GM18498 (cell line): Measurements from ENCODE around the gene PLA2G10.
"Not testable (repeated sequence)": the region's sequence is repeated elsewhere in the genome, so short reads cannot be mapped to it uniquely, and the experiment has no call there.

Source experiments
- ATAC-seq: cut with Tn5 transposase; IDR thresholded peaks from one replicate; pipeline ENCODE4 v1.9.1; 2021; ENCODE audit warnings: mild to moderate bottlenecking, moderate library complexity; ENCODE audit not compliant: unreplicated experiment

The PLA2G10 gene

DNA sequence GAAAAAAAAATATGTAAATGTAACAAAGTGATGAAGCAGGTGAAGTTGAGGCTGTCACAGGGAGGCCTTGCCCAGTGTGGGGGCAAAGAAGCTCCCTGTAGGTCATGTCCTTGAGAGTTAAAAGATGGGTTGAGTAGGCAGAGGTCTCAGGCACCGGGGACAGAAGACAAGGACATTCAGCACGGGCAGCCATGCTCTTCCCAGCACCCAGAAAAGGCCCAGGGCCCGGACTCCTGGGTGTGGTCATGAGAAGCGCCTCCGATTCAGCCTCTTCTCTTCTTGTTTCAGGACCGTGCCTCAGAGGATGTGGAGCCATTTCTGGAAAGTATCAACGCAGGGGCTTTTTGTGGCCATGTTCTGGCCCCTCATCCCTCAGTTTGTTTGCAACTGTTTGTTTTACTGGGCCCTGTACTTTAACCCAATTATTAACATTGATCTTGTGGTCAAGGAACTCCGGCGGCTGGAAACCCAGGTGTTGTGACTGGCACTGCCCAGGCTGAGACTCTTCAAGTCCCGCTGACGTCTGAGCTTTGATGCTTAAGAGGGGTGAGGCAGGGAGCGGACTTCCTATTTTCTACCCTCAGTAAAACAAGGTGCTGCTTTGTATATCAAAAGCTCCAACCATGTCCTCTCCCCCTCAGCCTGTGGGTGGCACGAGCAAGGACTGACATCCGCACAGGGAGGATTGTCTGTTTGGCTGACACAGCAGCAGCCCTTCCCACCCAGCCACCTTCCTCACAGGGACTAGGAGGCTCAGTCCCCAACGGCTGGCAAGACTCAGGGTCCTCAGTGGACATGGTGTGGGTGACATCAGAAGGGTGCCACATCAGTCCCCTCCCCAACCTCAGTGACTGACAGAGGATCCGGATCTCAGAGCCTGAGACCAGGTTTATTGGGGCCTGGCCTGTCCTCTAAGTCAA, 26.5 kb downstream of the PLA2G10 start:
- no peak for ATAC-seq

DNA sequence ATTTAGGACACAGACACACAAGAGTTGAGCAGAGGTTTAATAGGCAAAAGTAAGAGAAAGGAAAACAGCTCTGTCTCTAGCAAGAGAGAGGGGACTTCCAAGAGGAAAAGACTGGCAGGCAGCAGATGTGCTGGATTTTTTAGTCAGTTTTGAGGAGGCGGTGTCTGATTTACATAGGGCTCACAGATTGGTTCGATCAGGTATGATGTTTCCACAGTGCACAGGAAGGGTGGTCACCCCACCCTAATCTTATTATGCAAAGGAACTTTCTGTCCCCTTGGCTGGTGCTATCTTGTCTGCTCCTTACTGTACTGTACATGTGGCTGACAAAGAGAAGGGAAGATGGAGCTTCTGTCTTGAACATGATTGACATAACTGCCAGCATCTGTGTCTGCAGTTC, 36.0 kb downstream of the PLA2G10 start:
- ATAC-seq, result peak; percentile 76

DNA sequence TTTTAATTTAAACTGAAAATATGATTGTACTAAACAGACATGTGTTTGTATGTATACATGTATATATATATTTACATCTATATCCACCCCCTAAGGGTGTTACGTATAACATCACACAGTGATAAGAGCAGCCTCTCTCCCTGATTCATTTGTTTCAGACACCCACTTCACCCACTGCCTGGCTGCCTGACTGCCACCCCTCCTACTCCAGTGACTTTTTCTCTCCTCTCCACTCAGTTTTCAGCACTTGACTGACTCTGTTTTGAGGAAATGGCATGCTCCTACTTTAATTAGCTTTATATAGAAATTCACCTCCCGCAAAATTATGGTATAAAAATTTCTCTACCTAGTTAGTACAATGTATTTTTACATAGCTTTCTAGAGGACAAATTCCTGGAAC, 41.4 kb downstream of the PLA2G10 start:
- ATAC-seq, result no peak

DNA sequence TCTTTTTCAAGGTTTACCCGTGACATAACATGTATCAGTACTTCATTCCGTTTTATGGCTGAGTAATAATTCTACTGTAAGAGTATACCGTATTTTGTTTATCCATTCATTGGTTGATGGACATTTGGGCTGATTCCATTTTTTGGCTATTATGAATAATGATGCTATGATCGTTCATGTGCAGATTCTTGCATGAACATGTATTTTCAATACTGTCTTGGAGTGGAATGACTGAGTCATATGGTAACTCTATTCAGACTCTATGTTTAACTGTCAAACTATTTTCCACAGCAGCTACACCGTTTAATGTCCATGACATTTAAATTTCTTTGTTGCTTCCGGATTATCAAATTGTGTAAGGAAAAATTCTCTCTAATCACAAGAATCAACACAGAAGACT, 43.5 kb downstream of the PLA2G10 start:
- ATAC-seq, result no peak

DNA sequence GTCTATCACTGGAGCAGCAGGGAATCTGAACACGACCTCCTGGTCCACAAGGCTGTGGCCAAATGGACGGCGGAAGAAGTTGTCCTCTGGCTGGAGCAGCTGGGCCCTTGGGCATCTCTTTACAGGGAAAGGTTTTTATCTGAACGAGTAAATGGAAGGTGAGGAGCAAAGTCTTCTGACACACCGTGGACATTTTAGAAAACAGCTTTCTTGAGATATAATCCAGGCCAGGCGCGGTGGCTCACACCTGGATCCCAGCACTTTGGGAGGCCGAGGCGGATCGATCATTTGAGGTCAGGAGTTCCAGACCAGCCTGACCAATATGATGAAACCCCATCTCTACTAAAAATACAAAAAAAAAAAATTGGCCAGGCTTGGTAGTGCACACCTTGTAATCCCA, 44.3 kb downstream of the PLA2G10 start:
- no peak for ATAC-seq

DNA sequence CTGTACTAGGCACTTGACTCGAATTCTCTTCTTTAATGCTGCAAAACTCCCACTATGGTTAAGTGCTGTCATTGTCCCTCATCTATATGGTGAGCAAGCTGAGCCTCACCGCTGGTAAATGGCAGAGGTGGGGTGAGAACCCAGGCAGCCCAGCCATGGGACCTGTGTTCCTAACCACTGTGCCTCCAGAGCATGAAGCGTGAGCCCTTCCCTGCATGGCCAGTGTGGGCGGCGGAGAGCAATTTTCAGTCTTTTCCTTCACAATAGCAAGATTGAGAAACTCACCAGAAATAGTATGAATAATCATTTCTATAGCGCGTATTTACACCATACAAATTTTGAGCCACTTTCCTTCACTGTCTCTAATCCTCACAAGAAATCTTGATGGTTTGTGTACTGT, 52.2 kb downstream of the PLA2G10 start:
- ATAC-seq, result no peak

DNA sequence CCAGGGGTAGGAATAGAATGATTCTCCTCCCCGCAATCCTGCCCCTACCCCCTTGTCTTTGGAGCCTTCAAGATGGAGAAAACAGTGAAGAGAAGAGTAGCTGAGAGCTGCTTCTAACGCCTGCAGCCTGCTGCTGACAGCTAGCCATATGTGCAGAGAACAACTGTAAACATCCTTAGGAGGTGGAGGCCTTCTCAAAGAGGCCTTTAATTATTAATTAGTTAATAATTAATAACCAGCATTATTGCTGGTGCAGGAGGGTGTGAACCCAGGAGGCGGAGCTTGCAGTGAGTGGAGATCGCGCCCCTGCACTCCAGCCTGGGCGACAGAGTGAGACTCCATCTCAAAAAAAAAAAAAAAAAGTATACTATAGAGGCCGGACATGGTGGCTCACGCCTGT, 52.9 kb downstream of the PLA2G10 start:
- ATAC-seq, result no peak

DNA sequence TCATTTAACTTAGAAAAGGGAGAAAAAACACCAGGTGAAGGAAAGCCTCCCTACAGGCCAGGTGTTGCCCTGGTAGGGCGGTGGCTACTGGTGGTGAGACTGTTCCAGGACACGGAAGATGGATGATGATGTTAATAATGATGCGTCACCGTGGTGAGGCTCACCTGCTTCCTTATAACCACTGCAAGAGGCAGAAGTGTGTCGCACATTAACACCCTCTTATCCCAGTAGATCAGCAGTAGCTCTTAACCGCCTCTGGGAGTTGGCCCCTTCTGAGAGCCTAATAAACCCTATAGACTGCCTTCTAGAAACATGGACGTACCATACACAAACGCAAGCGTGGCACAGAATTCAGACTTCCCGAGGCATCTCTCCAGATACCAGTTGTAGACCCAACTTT, 53.6 kb downstream of the PLA2G10 start:
- no peak for ATAC-seq

DNA sequence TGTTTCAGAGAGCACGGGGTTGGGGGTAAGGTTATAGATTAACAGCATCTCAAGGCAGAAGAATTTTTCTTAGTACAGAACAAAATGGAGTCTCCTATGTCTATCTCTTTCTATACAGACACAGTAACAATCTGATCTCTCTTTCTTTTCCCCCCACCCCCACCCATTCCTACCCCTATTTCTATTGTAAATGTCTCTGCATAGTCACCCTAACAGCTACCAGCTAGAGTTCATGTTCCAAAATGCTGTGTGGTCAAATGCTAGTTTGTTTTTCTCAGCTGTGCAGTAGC, 57.2 kb downstream of the PLA2G10 start:
- not testable (repeated sequence) for ATAC-seq

DNA sequence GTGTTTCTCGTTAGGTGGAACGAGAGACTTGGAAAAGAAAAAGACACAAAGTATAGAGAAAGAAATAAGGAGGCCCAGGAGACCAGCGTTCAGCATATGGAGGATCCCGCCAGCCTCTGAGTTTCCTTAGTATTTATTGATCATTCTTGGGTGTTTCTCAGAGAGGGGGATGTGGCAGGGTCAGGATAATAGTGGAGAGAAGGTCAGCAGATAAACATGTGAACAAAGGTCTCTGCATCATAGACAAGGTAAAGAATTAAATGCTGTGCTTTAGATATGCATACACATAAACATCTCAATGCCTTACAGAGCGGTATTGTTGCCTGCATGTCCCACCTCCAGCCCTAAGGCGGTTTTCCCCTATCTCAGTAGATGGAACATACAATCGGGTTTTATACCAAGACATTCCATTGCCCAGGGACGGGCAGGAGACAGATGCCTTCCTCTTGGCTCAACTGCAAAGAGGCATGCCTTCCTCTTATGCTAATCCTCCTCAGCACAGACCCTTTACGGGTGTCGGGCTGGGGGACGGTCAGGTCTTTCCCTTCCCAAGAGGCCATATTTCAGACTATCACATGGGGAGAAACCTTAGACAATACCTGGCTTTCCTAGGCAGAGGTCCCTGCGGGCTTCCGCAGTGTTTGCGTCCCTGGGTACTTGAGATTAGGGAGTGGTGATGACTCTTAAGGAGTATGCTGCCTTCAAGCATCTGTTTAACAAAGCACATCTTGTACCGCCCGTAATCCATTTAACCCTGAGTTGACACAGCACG, 57.7 kb downstream of the PLA2G10 start:
- not testable (repeated sequence) for ATAC-seq

DNA sequence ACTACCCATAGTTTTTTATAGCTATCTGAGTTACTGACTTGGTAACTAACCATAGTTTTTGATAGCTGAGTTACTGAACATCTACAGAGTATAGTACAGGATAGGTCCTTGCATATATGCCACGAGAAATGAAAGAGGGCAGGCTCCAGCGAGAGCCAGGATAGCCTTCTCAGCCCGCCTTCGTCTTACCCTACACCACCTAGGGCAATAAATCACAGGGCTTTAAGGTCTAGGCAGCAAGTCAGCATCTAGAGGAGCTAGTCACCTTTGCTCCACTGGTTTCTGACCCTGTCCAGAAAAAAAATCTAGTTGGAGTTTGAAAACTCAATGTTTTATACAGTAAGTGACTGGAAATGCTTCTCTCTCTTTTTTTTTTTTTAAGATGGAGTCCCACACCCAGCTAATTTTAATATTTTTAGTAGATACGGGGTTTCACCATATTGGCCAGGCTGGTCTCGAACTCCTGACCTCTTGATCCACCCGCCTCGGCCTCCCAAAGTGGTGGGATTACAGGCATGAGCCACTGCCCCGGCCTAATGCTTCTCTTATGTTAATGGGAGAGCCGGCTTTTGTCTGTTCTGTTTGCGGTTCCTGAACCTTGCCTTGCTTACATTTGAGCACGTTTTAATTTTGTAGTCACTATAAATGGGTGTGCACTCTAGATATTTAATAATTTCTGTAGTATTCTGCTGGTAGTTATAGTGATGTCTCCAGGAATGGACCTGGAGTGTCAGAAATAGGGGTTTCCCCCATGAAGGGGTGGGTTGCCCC, 58.5 kb downstream of the PLA2G10 start:
- no peak for ATAC-seq

DNA sequence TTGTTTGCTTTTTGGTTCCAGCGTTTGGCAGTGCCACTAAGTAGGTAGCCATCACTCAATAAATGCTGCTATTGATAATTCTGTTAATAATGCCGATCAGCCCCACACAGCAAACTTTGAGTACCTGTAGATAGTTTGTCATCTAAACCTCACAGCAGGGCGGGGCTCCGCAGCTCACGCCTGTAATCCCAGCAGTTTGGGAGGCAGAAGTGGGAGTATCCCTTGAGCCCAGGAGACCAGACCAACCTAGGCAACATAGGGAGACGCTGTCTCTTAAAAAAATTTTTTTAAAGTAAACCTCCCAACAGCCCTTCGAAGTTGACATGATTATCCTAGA, 59.8 kb downstream of the PLA2G10 start:
- ATAC-seq, result no peak

DNA sequence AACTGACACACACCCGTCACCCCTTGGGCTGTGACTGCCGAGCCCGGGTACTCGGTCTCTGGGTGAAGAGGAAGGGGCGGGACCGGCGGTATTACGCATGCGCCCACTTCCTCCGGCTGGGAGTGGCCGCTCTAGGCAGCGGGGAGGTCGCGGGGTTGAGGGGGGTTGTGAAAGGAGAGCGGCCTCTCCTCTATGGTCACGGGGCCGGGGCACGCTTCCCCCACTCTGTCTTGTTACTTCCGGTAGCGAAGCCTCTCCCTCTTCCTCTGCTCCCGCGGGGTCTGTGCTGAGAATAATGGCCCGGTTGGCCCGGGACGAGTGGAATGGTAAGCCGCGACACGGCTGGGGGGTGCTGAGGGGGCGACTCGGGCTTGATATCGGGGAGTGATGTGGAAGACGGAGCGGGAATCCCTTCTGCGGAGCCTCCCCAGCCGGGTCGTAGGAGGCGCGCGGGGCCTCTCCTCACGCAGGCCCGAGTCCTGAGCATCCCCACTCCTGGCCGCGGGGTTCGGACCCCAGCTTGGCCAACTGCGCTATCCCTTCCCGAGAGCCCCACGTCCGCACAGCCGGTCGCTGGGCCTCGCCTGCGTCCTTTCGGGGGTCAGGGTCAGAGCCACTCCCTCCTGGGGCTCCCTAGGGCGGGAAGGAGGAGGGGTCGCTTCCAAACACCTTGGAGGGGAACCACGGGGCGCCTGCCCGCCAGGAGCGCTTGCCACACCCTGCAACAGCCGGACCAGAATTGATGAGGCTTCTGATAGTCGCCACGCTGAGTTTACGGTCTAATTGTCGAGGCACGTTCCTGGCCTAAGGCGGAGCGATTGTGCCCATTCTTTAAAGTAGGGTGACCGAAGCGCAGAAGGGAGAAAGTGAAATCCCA, 61.2 kb downstream of the PLA2G10 start, which contains the start of gene BFAR:
Gene BFAR (plus strand): TSS at position 259 of the 877 bp plus-strand sequence. CDS start 11,396 bp downstream, outside the sequence.
- ATAC-seq, result peak; percentile 80

DNA sequence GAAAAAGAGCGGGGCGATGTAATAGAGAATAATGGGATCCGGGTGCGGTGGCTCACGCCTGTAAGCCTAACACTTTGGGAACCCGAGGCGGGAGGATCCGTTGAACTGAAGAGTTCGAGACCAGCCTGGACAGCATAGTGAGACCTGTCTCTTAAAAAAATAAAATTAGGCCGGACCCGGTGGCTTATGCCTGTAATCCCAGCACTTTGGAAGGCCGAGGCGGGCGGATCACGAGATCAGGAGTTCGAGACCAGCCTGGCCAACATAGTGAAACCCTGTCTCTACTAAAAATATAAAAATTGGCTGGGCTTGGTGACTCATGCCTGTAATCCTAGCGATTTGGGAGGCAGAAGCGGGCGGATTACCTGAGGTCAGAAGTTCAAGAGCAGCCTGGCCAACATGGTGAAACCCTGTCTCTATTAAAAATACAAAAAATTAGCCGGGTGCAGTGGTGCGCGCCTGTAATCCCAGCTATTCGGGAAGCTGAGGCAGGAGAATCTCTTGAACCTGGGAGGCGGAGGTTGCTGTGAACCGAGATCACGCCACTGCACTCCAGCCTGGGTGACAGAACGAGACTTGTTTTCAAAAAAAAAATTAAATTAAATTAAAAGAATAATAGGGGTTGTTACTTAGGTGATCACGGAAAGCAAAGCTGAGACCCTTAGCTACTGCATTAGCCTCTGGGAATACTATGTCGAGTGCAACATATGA, 63.3 kb downstream of the PLA2G10 start:
- ATAC-seq, result not testable (repeated sequence)

DNA sequence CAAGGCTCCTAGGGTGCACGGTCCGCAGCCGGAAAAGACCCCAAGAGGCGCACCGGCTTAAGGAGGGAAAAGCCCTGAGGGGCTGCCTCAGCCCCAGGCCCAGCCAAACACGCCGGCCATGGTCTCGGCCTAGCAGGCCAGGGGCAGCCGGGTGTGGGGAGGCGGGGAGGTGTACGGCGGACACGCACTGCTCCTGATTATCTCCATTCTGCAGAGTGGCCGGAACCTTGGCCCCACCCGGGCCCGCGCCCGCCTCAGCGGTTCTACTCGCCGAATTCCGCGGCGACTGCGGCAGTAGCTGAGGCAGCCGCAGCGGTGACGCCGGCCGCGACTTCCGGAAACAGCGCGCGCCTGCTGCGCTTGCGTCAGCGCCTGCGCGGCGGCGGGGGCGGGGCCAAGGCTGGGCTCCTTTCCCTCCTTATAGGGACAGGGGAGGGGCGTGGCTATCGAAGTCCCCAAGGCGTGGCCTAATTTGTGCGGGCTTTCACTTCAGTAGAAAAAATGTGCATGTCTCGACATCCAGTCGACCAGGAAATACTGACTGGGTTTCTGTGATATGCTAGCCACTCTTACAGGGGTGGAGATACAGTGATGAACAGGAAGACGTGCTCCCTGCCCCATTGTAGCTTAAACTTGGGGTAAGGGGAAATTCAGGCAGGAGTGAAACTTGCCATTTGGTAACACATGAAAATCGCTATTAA, 64.0 kb downstream of the PLA2G10 start, which contains the start of gene PARN:
Gene PARN (minus strand): TSS at position 342 of the 701 bp plus-strand sequence. CDS start 135 bp downstream, at position 207.
- ATAC-seq, result peak; percentile 56

DNA sequence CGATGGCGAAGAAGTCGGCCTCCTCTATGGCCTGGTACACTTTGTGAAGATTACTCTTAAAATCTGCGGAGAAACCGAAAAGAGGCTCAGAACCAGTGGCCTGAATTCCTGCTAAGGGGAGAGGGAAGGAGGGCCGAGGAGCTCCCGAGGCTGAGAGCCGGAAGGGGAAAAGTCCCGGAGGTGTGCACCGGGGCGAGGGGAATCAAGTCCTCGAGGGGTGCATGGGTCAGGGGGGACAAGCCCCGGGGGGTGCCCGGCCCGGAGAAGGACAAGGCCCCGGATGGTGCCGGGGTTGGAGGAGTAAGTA, 64.5 kb downstream of the PLA2G10 start:
- ATAC-seq, result peak; percentile 12

DNA sequence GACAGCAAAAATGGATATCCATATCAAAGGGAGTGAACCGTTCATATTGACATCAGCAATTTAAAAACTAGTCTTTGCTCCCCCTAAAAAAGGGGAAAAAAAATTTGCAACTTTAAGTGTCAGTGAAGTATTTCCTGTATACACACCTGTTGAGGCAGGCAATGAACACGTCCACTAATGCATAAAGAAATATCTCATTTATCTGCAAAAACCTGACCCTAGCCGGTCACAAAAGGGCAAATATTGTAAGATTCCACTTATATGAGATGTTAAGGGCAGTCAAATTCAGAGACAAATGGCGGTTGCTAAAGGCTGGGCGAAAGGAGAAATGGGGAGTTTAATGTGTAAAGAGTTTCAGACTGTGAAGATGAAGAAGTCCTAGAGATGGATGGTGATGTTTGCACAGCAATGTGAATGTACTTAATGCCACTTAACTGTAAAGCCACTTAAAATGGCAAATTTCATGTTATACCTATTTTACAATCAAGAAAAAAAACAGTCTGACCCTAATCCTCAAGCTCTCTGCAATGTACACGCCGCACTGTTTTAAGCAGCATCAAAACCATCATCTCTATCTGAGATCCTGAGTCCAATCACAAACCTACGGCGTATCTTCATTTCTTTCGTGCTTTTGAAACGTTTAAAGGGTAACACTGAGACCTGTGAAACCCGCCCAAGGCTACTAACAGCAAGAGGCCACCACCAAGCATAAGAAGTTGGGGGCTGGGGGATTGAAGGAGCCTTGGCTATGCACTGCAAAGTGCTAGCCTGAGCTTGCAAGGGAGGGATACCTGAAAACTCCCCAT, 65.1 kb downstream of the PLA2G10 start:
- ATAC-seq, result no peak

DNA sequence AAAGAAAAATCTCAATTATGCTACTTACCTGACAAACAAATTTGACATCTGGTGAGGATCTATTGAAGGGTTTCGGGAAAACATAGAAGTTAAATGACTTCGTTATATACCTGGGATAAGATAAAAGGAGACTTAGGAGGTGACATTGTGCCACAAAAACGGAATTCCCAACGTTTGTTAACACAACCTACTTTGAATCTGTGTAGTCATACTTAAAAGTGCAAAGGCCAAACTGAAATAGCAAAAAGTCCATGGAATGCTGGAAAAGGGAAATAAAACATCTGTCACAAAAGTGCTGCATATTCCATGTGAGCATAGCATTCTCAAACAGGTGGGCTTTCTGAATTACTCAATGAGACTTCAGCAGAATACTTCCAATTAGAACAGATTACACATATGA, 67.0 kb downstream of the PLA2G10 start:
- ATAC-seq, result no peak
